HEK293 (cell line): Measurements from ENCODE around the gene TCEA2.

Experiments
- CTCF ChIA-PET: fragments of 350-600 bp; formaldehyde crosslinking; extraction: SDS; loops from one replicate; lab custom pipeline; 2021; ENCODE audit warnings: antibody characterized with exemption; lab: Yijun Ruan, JAX
- POLR2A ChIA-PET: fragments of 300-600 bp; formaldehyde crosslinking; extraction: SDS; loops from one replicate; lab custom pipeline; 2020; ENCODE audit warnings: antibody characterized with exemption, inconsistent platforms; lab: Yijun Ruan, JAX
- H3K27ac ChIP-seq: fragments of 200-500 bp; sonication (Bioruptor generic); 2 replicates; pipeline ENCODE4 v1.5.1; 2014; ENCODE audit warnings: low read depth, low read length, control low read depth, inconsistent platforms; ENCODE audit errors: extremely low read depth
- H3K36me3 ChIP-seq, 2 experiments: fragments of 200-500 bp in 1 of 2; sonication (Bioruptor generic) in 1 of 2; 1 replicate in 1 of 2; 2 replicates in 1 of 2; pipeline ENCODE4 v1.5.1; 2014 to 2017; ENCODE audit warnings: inconsistent platforms in 2 of 2, low read length in 2 of 2; ENCODE audit not compliant: control insufficient read depth in 2 of 2, insufficient read depth in 1 of 2
- H3K4me1 ChIP-seq: fragments of 200-500 bp; sonication (Bioruptor generic); 2 replicates; pipeline ENCODE4 v1.5.1; 2014; ENCODE audit warnings: mild to moderate bottlenecking, low read length, inconsistent platforms; ENCODE audit not compliant: control insufficient read depth, insufficient read depth
- H3K4me3 ChIP-seq: 2 replicates; pipeline ENCODE4 v1.5.1; 2011; ENCODE audit warnings: low read depth, mild to moderate bottlenecking, control low read depth, low read length, moderate library complexity
- H3K9me3 ChIP-seq: fragments of 200-500 bp; sonication (Bioruptor generic); 2 replicates; pipeline ENCODE4 v1.5.1; 2014; ENCODE audit warnings: low read depth, low read length, inconsistent platforms; ENCODE audit not compliant: control insufficient read depth, insufficient read depth
- PRDM2 ChIP-seq: fragments of 450-650 bp; formaldehyde crosslinking; IDR thresholded peaks from 2 replicates; pipeline ENCODE4 v1.5.1; 2016; ENCODE audit warnings: missing biosample characterization, missing genetic modification characterization, borderline replicate concordance
- TCF7L2 ChIP-seq: IDR thresholded peaks from 2 replicates; pipeline ENCODE4 v1.6.1; 2011; ENCODE audit warnings: low read depth, mild to moderate bottlenecking, inconsistent platforms, low read length, moderate library complexity, borderline replicate concordance
- ZIC2 ChIP-seq: fragments of 450-650 bp; formaldehyde crosslinking; IDR thresholded peaks from 2 replicates; pipeline ENCODE4 v1.5.1; 2016; ENCODE audit warnings: missing biosample characterization, missing genetic modification characterization
- ZNF175 ChIP-seq: fragments of 450-650 bp; formaldehyde crosslinking; IDR thresholded peaks from 2 replicates; pipeline ENCODE4 v1.5.1; 2016; ENCODE audit warnings: missing biosample characterization, missing genetic modification characterization
- ZNF596 ChIP-seq: fragments of 450-650 bp; IDR thresholded peaks from 2 replicates; pipeline ENCODE4 v1.5.0; 2018; ENCODE audit warnings: missing biosample characterization, mild to moderate bottlenecking, missing genetic modification characterization, moderate library complexity
- ZNF707 ChIP-seq: fragments of 450-650 bp; formaldehyde crosslinking; IDR thresholded peaks from 2 replicates; pipeline ENCODE4 v1.5.1; 2016; ENCODE audit warnings: missing biosample characterization, missing genetic modification characterization
- ZNF791 ChIP-seq: fragments of 450-650 bp; formaldehyde crosslinking; IDR thresholded peaks from 2 replicates; pipeline ENCODE4 v1.5.1; 2016; ENCODE audit warnings: missing biosample characterization, missing genetic modification characterization
- TF ChIP-seq, protein P1 (sequence below): fragments of 450-650 bp; formaldehyde crosslinking; IDR thresholded peaks from 2 replicates; pipeline ENCODE4 v1.5.1; 2016; ENCODE audit warnings: missing biosample characterization, missing genetic modification characterization
- TF ChIP-seq, protein P2 (sequence below): fragments of 450-650 bp; formaldehyde crosslinking; optimal IDR thresholded peaks from 2 replicates; pipeline ENCODE3; 2016; ENCODE audit warnings: missing biosample characterization, mild to moderate bottlenecking, missing genetic modification characterization
- TF ChIP-seq, protein P3 (sequence below): fragments of 450-650 bp; formaldehyde crosslinking; IDR thresholded peaks from 2 replicates; pipeline ENCODE4 v1.5.1; 2016; ENCODE audit warnings: missing biosample characterization, missing genetic modification characterization, low read depth

The TCEA2 gene

DNA sequence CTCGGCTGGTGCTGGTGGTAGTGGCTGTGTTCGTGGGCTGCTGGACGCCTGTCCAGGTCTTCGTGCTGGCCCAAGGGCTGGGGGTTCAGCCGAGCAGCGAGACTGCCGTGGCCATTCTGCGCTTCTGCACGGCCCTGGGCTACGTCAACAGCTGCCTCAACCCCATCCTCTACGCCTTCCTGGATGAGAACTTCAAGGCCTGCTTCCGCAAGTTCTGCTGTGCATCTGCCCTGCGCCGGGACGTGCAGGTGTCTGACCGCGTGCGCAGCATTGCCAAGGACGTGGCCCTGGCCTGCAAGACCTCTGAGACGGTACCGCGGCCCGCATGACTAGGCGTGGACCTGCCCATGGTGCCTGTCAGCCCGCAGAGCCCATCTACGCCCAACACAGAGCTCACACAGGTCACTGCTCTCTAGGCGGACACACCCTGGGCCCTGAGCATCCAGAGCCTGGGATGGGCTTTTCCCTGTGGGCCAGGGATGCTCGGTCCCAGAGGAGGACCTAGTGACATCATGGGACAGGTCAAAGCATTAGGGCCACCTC, 35.5 kb downstream of the TCEA2 start (continued):
- TF ChIP-seq, protein P1, sequence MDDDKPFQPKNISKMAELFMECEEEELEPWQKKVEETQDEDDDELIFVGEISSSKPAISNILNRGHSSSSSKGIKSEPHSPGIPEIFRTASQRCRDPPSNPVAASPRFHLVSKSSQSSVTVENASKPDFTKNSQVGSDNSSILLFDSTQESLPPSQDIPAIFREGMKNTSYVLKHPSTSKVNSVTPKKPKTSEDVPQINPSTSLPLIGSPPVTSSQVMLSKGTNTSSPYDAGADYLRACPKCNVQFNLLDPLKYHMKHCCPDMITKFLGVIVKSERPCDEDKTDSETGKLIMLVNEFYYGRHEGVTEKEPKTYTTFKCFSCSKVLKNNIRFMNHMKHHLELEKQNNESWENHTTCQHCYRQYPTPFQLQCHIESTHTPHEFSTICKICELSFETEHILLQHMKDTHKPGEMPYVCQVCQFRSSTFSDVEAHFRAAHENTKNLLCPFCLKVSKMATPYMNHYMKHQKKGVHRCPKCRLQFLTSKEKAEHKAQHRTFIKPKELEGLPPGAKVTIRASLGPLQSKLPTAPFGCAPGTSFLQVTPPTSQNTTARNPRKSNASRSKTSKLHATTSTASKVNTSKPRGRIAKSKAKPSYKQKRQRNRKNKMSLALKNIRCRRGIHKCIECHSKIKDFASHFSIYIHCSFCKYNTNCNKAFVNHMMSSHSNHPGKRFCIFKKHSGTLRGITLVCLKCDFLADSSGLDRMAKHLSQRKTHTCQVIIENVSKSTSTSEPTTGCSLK (tag by site-specific recombination): no peak
- TF ChIP-seq ZNF791 (tag by site-specific recombination) (no peak), ZNF596 (tag by site-specific recombination) (no peak), ZNF175 (tag by site-specific recombination) (no peak), PRDM2 (tag by site-specific recombination) (no peak), TCF7L2 (no peak), ZNF707 (tag by site-specific recombination) (no peak)
- TF ChIP-seq, protein P2, sequence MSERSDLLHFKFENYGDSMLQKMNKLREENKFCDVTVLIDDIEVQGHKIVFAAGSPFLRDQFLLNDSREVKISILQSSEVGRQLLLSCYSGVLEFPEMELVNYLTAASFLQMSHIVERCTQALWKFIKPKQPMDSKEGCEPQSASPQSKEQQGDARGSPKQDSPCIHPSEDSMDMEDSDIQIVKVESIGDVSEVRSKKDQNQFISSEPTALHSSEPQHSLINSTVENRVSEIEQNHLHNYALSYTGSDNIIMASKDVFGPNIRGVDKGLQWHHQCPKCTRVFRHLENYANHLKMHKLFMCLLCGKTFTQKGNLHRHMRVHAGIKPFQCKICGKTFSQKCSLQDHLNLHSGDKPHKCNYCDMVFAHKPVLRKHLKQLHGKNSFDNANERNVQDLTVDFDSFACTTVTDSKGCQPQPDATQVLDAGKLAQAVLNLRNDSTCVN (tag by site-specific recombination): no peak
- TF ChIP-seq, protein P3, sequence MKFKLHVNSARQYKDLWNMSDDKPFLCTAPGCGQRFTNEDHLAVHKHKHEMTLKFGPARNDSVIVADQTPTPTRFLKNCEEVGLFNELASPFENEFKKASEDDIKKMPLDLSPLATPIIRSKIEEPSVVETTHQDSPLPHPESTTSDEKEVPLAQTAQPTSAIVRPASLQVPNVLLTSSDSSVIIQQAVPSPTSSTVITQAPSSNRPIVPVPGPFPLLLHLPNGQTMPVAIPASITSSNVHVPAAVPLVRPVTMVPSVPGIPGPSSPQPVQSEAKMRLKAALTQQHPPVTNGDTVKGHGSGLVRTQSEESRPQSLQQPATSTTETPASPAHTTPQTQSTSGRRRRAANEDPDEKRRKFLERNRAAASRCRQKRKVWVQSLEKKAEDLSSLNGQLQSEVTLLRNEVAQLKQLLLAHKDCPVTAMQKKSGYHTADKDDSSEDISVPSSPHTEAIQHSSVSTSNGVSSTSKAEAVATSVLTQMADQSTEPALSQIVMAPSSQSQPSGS (tag by site-specific recombination): no peak

- H3K9me3 ChIP-seq: no peaks in the 10 kb centered on the region
- no peak overlapping the region for H3K4me3 ChIP-seq
- CTCF ChIA-PET: interaction anchor here (0.6 to 1.1 kb wide), 3 partner anchors 16 to 42 kb away, joined by 3 to 6 read pairs (median 3); no protein-coding TSS in a partner anchor
- no peaks in the 10 kb centered on the region for H3K4me1 ChIP-seq
- TF ChIP-seq ZIC2 (tag by site-specific recombination) (peak; percentile 33; the same call in 1 of the 2 replicates), ZNF707 (tag by site-specific recombination) (no peak)
- H3K36me3 ChIP-seq: no peaks in the 10 kb centered on the region
- no peak overlapping the region for H3K27ac ChIP-seq
- POLR2A ChIA-PET: interaction anchor here (1.0 kb wide), 1 partner anchor 19 kb away, joined by 3 read pairs; the partner anchor contains the start of gene OPRL1
Observed at GRCh38 chr20:64099086-64099786, 36.2 kb downstream of the TCEA2 start.
